COLO668 (cell line): Measurements from ENCODE around the gene ETV3.

ENCODE experiments used
- DNase-seq: peaks from one replicate; lab custom pipeline; 2025; ENCODE audit not compliant: unreplicated experiment; lab: John Stamatoyannopoulos, UW

ETV3 gene

DNA sequence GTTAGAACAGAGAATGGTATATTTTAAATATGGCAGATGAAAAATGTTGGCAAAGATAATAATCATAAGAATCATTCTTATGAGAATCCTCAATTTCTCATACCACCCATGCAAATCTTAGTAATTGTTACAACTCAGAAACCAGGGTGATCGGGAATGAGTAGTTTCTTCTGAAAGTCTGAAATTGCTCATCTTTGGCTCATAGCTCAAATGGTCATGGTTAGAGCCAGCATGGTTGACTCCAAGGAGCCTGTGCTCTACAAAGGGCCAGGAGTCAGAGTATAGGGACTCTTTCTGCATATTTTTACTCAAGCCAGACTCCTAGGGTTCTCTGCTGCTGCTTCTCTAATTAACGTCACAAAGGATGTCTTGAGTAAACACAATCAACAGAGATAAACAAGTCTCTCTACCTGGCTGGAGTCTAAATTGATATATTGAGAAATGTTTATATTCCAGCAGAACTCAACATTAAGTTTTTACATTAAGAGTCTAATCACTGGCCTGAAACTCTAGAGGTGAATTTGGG, 1.9 kb upstream of the ETV3 start:
- DNase-seq: no peak

DNA sequence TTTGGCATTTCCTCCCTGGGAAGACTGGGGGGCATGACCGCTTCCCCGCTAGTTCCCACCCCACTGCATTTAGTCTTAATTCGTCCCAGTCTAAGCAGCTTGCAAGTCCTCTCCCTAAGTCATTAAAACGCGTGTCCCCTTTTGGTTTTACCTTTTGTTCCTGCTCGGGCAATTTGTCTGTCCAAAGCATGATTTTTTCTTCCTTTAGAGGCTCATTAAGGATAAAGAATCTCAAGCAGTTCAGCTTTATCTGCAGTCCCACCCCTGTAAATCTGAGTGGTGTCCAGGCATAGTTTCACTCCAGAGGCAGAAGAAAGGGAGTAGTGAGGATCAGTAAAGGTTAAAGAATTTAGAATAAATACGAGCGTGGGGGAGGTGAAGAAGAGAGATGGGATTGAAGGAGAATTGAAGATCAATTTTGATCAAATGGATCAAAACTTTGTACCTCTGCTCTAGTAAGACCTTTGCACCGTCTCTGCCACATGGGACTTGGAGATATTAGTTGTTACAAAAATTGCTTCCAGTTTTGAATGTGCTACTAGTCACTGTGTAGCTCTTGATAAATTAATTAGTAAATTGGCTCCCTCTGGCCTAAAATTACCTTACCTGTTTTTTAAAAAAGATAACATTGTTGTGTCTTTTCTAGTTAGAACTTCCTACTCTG, 989 bp upstream of the ETV3 start:
- DNase-seq: no peak

DNA sequence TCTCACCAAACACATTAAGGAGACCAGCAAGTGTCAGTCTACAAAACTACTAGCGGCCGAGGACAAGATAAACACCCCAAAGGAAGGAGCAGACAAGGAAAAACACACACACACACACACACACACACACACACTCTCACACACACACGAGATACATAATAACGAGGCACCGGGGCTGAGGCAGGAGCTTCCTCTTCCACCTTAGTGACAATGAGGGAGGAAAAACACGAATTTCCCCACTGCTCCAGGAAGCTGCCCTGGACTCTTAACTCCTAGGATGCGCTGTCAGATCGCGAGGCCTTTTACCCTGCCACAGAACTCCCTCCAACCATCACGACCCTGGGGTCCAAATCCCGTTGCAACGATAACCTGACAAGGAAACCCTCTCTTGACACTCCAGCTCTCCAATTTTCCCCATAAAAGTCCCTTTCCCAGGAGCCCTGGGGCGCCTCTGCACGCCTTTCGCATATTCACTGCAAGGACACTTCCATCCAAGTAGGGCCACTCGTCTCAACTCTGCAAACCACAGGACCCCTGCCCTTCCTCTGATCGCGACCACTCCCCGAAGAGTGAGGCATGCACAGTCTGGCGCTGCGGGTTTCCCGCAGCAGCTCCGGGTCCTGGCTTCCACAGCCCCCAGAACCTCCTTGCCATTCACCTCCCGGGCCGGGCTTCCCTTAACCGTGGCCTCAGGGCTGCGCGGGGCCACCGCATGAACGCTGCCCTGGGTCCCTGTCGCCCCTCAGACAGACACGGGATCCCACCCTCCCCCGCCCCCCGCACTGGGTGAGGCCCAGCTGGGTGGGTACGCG, 581 bp downstream of the ETV3 start:
- DNase-seq: peak; percentile 37

DNA sequence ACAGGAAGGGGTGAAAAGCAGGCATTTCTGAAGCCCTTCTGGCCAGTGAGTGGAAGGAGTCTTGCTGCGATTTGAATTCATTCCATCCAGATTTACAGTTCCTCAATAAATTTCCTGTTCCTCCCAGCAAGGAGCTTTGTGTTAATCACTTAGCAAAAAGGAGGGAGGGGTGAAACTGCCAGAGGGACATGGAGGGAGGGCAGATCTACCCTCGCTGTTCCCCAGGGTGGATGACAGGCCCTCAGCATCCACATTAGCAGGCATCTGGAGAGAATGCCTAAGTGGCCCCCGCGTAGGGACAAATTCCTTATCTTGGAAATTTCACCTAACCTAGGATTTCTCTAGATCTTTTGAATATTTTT, 1.2 kb downstream of the ETV3 start:
- DNase-seq: no peak

DNA sequence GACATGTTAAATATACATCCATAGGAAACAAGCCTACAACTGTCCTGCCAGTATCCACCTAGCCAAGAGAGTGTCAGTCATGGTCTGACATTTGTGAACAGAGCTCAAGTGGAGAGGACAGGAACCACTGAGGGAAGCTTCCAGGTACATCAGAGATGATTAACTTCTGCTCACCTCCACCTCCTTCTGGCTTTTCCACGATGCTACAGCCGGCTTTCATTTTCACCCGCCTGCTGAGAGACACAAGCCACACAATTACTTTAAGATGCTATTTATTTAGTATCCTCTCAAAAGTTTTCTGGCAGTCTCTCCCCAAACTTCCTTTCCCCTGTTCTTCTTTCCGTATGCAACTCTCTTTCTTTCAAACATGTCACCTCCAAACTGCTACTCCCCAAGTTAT, 2.1 kb downstream of the ETV3 start:
- DNase-seq: no peak

DNA sequence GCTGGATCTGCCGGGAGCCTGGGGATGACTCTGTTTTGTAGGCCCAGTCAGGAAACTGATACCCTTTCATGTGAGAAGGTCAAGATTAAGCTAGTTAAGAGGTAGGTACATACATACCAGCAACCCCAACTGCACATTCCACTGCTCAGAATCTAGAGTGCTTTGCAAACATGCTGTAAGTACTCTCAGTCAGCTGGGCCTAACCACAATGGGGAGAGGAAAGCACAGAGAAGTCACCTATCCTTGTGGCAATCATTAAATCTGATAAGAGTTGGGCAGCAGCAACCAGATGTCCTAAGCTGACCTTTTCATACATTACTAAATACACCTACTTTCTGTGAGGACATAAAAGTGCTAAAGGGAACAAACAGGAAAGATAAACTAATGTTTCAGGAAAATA, 2.5 kb downstream of the ETV3 start:
- DNase-seq: no peak

DNA sequence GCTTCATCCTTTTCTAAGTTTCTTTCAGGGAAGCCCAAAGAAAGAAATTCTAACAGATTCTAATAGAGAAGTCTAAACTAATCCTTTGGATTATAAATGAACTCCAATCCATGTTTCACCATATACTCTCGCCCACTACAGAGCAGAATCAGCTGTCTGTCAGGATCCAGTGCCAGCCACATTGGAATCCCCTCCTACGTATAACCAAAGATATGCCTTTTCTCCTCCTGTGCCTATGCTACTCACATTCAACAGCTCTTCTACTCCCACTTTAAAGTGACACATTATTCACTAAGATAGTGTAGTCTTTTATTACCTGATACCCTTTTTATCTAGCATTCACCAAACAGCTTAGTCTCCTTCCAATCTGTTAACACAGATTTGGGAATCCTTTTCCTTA, 3.1 kb downstream of the ETV3 start:
- DNase-seq: no peak

DNA sequence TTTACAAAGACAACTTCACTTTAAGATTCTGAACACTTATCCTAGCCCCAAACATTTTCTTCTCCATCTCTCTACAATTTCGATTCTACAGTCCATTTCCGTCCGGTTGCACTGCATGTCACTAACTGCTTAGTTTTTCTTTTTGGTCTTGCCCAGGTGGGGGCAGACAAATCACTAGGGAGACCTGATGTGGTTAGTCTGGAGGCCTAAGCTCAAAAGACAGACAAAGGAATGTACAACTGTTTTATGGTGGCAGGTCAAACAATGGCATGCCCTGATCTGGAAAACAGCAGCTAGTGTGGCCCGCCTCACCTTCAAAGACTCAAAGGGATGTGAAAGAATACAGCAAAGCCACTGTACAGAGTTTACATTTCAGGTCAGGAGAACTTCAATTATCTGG, 3.8 kb downstream of the ETV3 start:
- no peak for DNase-seq

DNA sequence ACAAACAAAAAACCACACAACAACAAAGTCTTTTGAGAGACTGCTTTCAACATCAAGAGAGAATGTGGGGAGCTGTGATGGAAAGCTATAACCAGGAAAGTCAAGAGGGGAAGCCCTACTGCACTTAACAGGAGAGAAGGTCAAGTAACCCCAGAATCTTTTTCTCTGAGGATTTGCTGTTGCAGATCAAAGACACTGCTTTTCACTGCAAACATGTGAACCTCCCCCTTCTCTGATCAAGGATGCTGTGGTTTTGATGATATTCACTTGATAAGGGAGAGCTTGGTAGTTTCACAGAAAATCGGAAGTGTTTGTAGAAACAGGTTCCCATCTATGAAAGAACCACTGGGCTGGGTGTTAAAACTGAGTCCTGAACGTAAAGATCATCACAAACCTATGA, 4.8 kb downstream of the ETV3 start:
- no peak for DNase-seq

DNA sequence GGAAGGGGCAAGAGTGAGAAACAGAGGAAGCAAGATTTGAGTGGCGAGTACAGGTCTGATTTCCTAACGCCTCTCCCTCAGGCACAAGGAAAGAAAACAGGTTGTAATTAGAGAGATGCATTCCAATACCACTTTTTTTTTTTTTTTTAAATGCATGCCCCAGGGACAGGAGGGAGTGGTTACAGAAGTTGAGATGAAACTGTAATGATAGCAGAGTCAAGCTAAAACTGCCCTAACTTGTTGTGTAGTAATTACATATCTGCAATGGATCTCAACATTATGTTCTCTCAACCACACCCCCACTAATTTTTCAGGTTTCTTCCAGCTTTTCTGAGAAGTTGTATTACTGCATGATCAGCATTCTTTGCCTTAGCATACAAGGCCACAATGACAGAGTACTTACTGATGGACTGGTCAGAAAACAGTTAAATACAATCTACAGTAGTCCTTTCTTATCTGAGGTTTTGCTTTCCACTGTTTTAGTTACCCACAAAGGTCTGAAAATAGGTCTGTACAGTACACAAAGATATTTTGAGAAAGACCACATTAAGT, 5.5 kb downstream of the ETV3 start:
- no peak for DNase-seq

DNA sequence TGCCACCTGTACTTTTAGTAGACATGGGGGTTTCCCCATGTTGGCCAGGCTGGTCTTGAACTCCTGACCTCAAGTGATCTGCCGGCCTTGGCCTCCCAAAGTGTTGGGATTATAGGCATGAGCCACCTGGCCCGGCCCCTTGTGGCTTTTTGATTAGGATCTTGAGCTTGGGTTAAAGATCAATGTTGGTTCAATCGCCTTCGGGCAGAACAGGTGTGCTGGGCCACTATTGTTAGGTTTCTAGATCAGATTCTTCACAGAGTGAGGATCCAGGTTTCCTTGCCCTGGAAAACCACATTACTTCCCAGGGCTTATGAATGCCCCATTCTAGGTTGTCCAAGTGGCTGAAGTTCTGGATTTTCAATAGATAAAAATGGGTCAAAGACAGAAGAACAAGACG, 6.1 kb downstream of the ETV3 start:
- DNase-seq: no peak

DNA sequence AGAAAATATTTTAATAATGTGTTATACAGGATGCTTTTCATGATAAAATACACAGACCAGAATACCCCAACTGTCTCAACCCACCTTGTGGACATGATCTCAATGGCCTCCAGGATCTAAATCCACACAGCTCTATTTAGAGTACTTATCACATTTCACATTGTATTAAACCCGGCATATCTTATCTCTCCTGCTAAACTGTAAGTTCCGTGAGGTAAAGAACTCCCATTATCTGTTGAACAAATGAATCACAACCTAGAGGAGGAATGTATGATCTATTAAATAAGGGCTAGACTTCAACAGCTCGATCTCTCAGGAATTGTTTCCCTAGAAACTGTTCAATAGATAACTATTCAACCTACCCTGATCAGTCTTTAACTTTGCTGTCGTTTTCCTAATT, 6.9 kb downstream of the ETV3 start:
- DNase-seq: no peak

DNA sequence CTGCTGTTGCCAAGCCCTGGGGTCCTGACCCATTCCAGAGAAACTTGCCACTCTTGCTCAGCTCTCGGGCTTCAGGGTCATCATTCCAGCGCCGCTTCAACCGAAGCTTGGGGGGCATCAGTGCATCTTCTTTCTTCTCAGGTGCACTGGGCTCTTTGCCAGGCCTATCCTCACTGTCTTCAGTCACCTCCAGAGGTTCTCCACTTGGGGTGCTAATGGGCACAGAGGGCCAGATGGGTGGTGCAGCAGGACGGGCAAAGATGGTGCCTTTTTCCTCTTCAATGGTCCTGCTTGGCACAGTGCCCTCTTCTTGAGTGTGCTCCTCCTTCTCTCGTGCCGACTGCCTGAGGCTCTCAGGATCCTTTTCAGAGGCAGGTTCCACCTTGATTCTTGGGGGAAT, 13.3 kb downstream of the ETV3 start:
- no peak for DNase-seq

DNA sequence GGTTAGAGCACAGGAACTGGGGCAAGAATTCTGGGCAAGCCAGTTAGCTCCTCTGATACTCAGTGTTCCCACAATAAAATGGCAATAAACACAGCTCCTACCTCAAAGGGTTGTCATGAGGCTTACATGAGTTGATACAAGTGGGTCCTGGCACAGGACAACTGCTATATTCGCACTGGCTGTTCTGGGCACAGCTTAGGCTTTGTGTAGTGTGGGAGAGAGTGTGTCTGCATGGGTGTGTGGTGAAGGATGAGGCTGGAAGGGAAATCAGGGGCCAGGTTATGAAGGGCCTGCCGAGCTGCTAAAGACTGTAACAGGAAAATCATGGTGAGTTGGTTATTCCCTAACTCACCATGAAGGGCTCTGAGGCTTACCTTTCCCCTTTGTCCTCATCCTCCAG, 18.7 kb downstream of the ETV3 start:
- no peak for DNase-seq

DNA sequence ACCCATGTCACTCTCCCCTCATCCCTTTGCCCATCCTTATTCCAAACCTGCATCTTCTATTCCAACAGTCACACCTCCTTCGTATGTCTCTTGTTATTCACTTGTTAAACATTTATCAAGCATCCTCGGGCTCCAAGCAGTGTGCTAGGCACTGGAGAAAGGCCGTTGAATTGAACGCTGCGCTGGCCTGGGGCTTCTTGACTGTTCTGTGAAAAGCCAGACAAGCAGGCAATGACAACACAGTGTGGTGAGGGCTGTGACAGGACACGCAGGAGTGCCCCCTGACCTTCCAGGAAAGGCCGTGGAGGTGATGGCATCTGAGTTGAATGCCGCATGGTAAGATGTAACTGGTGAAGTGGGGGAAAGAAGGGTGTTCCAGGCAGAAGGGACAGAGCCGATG, 19.2 kb downstream of the ETV3 start:
- no peak for DNase-seq

DNA sequence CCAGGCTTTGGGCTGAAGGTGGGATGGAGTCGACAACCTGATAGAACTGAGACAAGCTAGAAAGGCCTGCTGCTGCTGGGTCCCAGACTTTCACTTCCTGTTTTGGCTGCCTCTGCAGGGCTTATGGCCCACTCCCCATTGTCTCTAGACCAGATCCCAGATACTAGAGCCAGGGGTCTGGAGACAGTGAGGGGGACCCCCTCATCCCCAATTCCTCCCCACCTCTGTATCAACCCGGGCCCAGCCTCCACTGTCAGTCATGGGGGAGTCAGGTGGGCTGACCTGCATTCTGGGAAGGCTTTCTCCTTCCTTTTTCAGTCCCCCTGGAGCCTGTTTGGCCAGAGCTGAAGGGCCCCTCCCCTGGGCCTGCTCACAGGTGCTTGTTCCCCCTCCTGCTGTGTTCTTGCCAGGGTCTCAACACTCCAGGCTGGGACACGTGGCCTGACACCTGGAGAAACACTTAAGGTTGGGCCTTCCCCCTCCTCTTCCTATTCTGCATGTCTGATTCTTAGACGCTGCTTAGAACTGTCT, 20.6 kb downstream of the ETV3 start:
- DNase-seq: no peak

DNA sequence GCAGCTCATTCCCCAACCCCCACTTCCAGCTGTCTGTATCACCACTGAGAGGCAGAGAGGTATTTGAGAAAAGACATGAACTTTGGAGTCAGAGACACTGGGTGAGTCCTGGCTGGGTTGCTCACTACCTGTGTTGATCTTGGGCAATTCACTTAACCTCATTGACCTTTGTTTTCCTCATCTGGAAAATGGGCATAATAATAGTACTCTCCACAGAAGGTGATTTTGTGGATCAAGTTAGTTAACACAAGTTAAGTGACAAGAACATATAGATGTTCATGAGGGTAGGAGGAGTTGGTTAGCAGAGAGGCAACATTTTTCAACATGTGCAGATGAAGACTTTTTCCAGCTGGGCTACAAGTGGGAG, 21.5 kb downstream of the ETV3 start:
- no peak for DNase-seq

DNA sequence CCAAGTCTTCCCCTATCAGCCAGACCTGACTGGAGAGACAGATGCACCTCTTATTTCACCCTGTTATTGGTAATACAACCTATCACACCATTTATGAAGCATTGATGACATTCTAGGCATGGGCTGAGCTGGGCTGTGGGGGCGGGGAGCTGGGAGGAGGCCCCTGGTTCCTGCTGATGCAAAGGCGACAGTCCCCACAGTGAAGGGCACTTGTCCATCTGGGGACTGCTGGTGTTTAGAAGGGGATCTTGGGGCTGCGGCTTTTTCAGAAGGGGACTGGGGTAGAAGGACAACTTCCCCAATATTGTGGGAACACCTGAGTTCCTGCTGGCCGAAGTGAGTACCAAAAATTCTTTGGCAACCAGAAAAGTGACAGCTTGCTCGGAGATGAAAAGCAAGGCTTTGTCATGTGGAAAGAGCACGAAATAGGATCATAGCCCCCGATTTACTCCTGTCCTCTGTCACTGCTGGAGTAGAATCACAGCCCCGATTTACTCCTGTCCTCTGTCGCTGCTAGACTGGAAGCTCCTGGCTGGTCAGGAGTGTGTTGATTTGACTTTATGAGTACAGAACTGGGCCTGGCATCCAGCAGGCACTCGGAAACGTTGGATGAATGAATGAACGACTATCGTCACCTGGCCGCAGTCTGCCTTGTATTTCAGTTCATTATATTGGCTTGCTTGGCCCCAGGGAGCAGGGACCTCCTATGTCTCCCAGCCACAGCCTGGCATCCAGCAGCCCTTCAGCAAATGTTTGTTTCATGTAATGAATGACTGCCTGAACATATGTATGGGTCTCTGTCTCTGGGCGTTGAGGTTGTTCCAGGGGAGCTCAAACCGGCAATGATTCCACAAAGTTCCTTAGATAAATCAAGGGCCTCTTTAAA, 22.1 kb downstream of the ETV3 start:
- DNase-seq: no peak

DNA sequence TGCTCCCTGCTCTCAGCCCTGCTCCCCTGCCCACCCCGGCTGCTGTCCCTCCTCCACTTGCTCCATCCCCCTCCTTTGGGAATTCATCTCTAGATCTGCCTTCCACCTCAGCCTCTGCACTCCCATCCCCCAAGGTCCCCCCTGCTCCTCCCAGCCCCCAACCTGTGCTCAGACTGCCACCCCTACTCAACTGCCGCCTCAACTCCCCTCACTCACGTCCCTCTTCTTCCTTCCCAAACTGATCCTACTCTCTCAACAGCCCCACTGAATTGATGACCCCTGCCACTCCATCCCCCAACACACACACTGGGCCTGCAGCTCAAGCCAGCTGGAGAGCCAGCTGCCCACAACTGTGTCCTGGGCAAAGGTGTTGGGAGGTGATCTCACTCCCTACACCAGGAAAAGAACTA, 22.8 kb downstream of the ETV3 start:
- DNase-seq: no peak

DNA sequence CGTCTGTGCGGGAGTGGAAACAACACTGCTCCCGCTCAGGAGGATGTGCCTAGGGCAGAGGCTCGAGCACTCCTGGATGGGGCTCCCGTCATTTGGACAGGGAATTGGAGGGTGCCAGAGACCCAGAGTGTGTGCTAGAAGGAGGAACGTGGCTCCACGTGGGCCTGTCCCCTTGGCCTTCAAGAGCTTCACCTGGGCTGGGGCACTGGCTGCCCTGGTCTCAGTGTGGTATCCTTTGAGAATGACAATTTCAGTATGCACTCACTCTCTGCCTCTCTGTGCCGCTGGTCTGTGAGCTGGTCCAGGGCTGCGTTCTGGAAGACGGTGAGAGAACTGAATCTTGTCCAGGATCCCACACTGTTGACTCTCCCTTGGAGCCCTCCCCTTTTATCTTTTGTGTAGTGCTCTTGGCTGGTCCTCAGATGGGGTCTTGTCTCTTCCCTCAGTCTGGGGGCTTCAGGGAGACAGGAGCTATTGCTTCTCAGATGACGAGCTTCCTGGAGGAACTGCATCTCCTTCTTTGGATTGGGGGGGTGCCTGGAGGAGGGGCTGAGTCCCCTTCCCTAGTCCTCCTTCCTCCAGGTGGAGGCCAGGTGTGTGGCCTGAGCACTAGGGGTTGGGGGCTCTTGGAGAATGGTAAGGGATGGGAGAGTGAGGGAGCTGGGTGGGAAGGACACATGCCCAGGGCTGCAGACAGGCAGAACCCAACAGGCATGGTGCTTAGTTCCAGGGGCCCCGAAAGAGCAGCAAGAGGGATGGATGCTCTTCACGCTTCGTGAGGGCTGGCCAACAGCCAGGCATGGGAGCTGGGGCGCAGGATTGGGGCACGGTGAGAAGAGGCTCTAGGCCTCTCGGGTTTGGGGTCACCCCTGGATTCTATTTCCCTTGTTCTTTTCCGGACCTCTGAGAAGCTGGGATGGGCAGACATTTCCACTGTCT, 23.7 kb downstream of the ETV3 start:
- DNase-seq: no peak
